Measurements from ENCODE around the gene PSKH1.

DNA sequence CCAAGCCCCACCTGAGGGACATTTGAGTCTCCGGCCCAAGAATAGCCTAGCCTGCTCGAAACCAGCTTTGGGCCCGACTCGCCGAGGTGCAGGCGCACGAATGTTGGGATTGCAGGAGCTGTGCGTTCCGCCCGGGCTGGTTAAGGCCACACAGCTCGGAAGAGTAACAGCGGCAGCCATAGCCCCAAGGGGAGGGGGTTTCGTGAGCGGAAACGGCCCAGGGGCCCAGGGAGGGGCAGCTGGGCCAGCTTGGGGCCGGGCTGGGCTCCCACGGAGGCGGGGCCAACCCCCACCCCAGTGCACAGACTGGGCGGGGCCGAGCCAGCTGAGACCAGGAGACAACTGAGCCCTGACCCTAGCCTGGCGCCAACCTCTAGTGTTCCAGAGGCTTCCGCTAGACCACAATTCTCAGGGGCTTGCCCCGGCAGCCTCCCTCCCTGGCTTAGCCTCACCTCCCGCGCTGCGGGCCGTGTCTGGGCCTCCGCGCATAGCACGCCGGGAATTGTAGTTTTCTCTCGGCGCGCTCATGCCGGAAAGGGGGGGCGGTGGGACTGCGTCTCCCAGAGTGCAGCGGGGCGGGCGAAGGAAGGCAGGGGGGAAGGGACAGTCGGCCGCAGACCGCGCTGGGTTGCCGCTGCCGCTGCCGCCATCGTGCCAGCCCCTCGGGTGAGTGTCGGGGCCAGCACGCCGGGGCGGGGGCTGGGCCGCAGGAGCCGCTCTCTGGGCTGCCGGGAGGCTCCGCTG is 46.6 kb upstream of the PSKH1 start, which contains the start of gene NUTF2:
- TF ChIP-seq, protein P1, sequence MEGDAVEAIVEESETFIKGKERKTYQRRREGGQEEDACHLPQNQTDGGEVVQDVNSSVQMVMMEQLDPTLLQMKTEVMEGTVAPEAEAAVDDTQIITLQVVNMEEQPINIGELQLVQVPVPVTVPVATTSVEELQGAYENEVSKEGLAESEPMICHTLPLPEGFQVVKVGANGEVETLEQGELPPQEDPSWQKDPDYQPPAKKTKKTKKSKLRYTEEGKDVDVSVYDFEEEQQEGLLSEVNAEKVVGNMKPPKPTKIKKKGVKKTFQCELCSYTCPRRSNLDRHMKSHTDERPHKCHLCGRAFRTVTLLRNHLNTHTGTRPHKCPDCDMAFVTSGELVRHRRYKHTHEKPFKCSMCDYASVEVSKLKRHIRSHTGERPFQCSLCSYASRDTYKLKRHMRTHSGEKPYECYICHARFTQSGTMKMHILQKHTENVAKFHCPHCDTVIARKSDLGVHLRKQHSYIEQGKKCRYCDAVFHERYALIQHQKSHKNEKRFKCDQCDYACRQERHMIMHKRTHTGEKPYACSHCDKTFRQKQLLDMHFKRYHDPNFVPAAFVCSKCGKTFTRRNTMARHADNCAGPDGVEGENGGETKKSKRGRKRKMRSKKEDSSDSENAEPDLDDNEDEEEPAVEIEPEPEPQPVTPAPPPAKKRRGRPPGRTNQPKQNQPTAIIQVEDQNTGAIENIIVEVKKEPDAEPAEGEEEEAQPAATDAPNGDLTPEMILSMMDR (IDR thresholded peaks at IDR 0.05) = no peak
- peak; percentile 68 for TF ChIP-seq POLR2A (IDR thresholded peaks at IDR 0.05; ENCODE audit: low read length)
